IMR-90 (cell line): ENCODE measurements around the gene AKAP5. TPM values are rescaled to one million over a fixed set of nuclear protein-coding genes. Genes with fewer than 3 reads are reported as not detected.

Experiments
- ATAC-seq: fragments of 200-7000 bp; cut with Tn5 transposase; 2 replicates; pipeline ENCODE4 v1.9.1; 2020; ENCODE audit warnings: low read depth, mild to moderate bottlenecking, moderate library complexity
- BruUV-seq: library from RNA; stranded (reverse); fragments of 400-500 nt; replicated peaks from 2 replicates; lab custom pipeline; 2021; lab: Mats Ljungman, UMichigan
- CTCF ChIA-PET: fragments of 300-600 bp; formaldehyde crosslinking; extraction: SDS; loops from one replicate; lab custom pipeline; 2021; ENCODE audit warnings: antibody characterized with exemption; lab: Yijun Ruan, JAX
- POLR2A ChIA-PET: fragments of 300-600 bp; sonication (Branson Sonifier 250); formaldehyde crosslinking; loops from one replicate; lab custom pipeline; 2022; ENCODE audit warnings: antibody characterized with exemption; ENCODE audit not compliant: unreplicated experiment; lab: Charles Lee
- DNase-seq: peaks from one replicate; pipeline ENCODE4 v3.0.0; 2013
- H2AFZ ChIP-seq: replicated peaks from 2 replicates; pipeline ENCODE3; 2013; ENCODE audit warnings: low read length, mild to moderate bottlenecking; ENCODE audit not compliant: poor library complexity
- H2AK5ac ChIP-seq: 2 replicates; pipeline ENCODE4 v1.6.1; 2013; ENCODE audit warnings: low read depth, low read length, inconsistent platforms
- H2AK9ac ChIP-seq: replicated peaks from 2 replicates; pipeline ENCODE3; 2013; ENCODE audit warnings: mild to moderate bottlenecking, low read depth, low read length, moderate library complexity; ENCODE audit not compliant: poor library complexity
- H2BK120ac ChIP-seq: 2 replicates; pipeline ENCODE4 v1.6.1; 2013; ENCODE audit warnings: low read depth, low read length, inconsistent platforms
- H2BK15ac ChIP-seq: 3 replicates; pipeline ENCODE4 v1.6.1; 2013; ENCODE audit warnings: low read depth, low read length, inconsistent platforms
- H2BK20ac ChIP-seq: 2 replicates; pipeline ENCODE4 v1.6.1; 2013; ENCODE audit warnings: low read depth, mild to moderate bottlenecking, inconsistent platforms, low read length, moderate library complexity
- H2BK5ac ChIP-seq: 2 replicates; pipeline ENCODE4 v1.6.1; 2013; ENCODE audit warnings: mild to moderate bottlenecking, low read depth, low read length, inconsistent platforms; ENCODE audit not compliant: poor library complexity, severe bottlenecking
- H3K14ac ChIP-seq: replicated peaks from 2 replicates; pipeline ENCODE4 v1.6.1; 2013; ENCODE audit warnings: low read depth, low read length, inconsistent platforms
- H3K18ac ChIP-seq: 2 replicates; pipeline ENCODE4 v1.6.1; 2013; ENCODE audit warnings: low read depth, low read length, control low read depth
- H3K23ac ChIP-seq: 2 replicates; pipeline ENCODE4 v1.6.1; 2013; ENCODE audit warnings: low read depth, low read length, inconsistent platforms
- H3K27ac ChIP-seq: 2 replicates; pipeline ENCODE4 v1.5.1; 2013; ENCODE audit warnings: mild to moderate bottlenecking, control low read depth, low read length; ENCODE audit not compliant: insufficient read depth
- H3K27me3 ChIP-seq: 2 replicates; pipeline ENCODE4 v1.6.1; 2013; ENCODE audit warnings: low read length; ENCODE audit not compliant: control insufficient read depth, insufficient read depth
- H3K36me3 ChIP-seq: 2 replicates; pipeline ENCODE4 v1.6.1; 2013; ENCODE audit warnings: low read length, mixed read lengths; ENCODE audit not compliant: control insufficient read depth, insufficient read depth
- H3K4ac ChIP-seq: 2 replicates; pipeline ENCODE4 v1.6.1; 2013; ENCODE audit warnings: low read depth, low read length, inconsistent platforms
- H3K4me1 ChIP-seq: 2 replicates; pipeline ENCODE4 v1.6.1; 2013; ENCODE audit warnings: low read length, mixed read lengths; ENCODE audit not compliant: control insufficient read depth, insufficient read depth
- H3K4me2 ChIP-seq: 2 replicates; pipeline ENCODE4 v1.6.1; 2013; ENCODE audit warnings: low read depth, mild to moderate bottlenecking, control low read depth, low read length, moderate library complexity
- H3K4me3 ChIP-seq: 2 replicates; pipeline ENCODE4 v1.5.1; 2013; ENCODE audit warnings: low read depth, mild to moderate bottlenecking, control low read depth, low read length, moderate library complexity; ENCODE audit not compliant: insufficient read depth
- H3K56ac ChIP-seq: 2 replicates; pipeline ENCODE4 v1.6.1; 2013; ENCODE audit warnings: low read length, inconsistent platforms; ENCODE audit not compliant: insufficient read depth; ENCODE audit errors: extremely low read depth
- H3K79me1 ChIP-seq, 2 experiments: 2 replicates each; pipeline ENCODE4 v1.6.1; 2013; ENCODE audit warnings: low read length in 2 of 2, inconsistent platforms in 1 of 2, low read depth in 1 of 2
- H3K9ac ChIP-seq: 2 replicates; pipeline ENCODE4 v1.6.1; 2013; ENCODE audit warnings: low read depth, low read length, control low read depth
- H3K9me1 ChIP-seq: 2 replicates; pipeline ENCODE4 v1.6.1; 2013; ENCODE audit warnings: low read length, inconsistent platforms; ENCODE audit not compliant: insufficient read depth
- H3K9me3 ChIP-seq: 2 replicates; pipeline ENCODE4 v1.6.1; 2013; ENCODE audit warnings: low read length; ENCODE audit not compliant: control insufficient read depth, insufficient read depth
- H4K20me1 ChIP-seq: 2 replicates; pipeline ENCODE4 v1.6.1; 2013; ENCODE audit warnings: low read length, inconsistent platforms; ENCODE audit not compliant: insufficient read depth
- H4K5ac ChIP-seq: 2 replicates; pipeline ENCODE4 v1.6.1; 2013; ENCODE audit warnings: mild to moderate bottlenecking, low read depth, low read length, control low read depth
- H4K8ac ChIP-seq, 2 experiments: 2 replicates each; pipeline ENCODE4 v1.6.1; 2013; ENCODE audit warnings: low read depth in 2 of 2, low read length in 2 of 2, control low read depth in 1 of 2, inconsistent platforms in 1 of 2
- H4K91ac ChIP-seq: 2 replicates; pipeline ENCODE4 v1.6.1; 2013; ENCODE audit warnings: low read depth, low read length, inconsistent platforms; ENCODE audit not compliant: insufficient read depth
- FOS ChIP-seq: fragments of 150-350 bp; IDR thresholded peaks from 2 replicates; pipeline ENCODE4 v1.6.1; 2016; ENCODE audit warnings: low read depth, low read length
- MAZ ChIP-seq: IDR thresholded peaks from 2 replicates; pipeline ENCODE4 v1.6.1; 2012; ENCODE audit warnings: low read depth, mild to moderate bottlenecking, low read length, improper control_type of control experiment, moderate library complexity, borderline replicate concordance
- WGBS, 2 experiments: methylation state at CpG; one replicate each; pipeline versions ENCODE4 v1.1.5 to v1.1.7; 2013; ENCODE audit warnings: missing lambda C conversion rate in 2 of 2; ENCODE audit not compliant: insufficient read length in 1 of 2; ENCODE audit errors: extremely low coverage in 2 of 2; 5-methylcytosine and 5-hydroxymethylcytosine counted together
- dilution Hi-C: fragments of 300-500 bp; cut with HindIII; formaldehyde crosslinking; loops from one replicate; pipeline ENCODE4 v1.14.3; 2018; ENCODE audit warnings: low sequenced_read_pairs; ENCODE audit not compliant: unreplicated experiment
- in situ Hi-C: fragments of 300-500 bp; cut with MboI; formaldehyde crosslinking; loops from 3 replicates; pipeline ENCODE4 v1.14.3; 2019; ENCODE audit warnings: low sequenced_read_pairs, inconsistent platforms, mixed read lengths
- intact Hi-C: fragments of 100-400 bp; cut with micrococcal nuclease; formaldehyde crosslinking; loops from 2 replicates; pipeline ENCODE4 v1.10.0; 2022
- polyA plus RNA-seq, 3 experiments: library from polyadenylated mRNA; depleted of rRNA; stranded (reverse); fragments of >200 nt; gene quantifications; 2 replicates each; pipeline ENCODE4 v1.2.3, GENCODE V29; 2012; ENCODE audit warnings: low replicate concordance in 1 of 3
- total RNA-seq: library from RNA; depleted of rRNA; stranded (reverse); fragments of >200 nt; gene quantifications from 2 replicates; pipeline ENCODE4 v1.2.3, GENCODE V29; 2012

Gene AKAP5
- total and polyA plus RNA-seq, 2 of the 4 experiments (the other 2 are of a cell fraction): 0.21 to 0.72 TPM

DNA sequence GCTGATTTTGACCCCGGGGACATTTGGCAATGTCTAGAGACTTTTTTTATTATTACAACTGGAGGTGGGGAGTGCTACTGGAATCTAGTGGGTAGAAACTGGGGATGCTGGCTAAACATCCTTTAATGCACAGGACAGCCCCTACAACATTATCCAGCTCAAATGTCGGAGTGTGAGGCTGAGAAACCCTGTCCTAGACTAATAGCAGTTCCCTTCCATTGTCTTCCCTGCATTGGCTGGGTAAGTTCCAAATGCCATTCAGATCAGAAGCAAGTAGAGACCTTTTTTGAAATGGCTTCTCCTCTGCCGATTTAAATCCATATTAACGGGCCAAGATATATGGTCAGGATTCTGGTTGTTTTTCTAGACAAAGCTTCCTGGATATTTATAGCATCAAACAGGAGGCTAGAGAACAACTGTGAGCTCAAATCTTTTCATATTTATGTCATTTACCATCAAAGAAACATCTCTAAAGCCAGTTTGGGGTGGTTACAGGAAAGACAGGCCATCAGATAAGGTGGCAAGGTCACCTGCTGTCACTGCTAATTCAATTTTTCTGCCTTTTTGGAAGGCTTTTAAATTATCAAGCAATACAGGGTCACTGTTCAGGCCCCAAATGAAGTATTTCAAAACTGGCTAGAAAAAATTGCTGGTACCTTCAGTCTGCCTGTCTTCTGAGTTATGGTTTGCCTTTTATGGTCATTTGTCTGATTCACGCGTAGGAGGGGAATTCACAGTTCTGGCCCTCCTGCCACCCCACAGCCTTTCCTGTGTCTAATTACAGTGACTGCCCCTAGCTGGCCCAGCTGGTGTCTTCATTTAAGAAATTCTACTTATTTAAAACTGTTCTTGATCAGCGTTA lies 20.1 kb upstream of the AKAP5 start:
- peak; percentile 89 for ATAC-seq
- peaks cover 25% of the 10 kb centered on the region for H3K36me3 ChIP-seq
- H2AK9ac ChIP-seq: peak overlapping the region; percentile 88
- H3K18ac ChIP-seq: peak overlapping the region; percentile 94
- in situ Hi-C loops (no loop called here), intact Hi-C loops (no loop called here), dilution Hi-C loops (no loop called here)
- H3K79me1 ChIP-seq: peaks cover 0 to 12% of the 10 kb centered on the region in 2 experiments; a peak in 1 of 4 replicates
- H4K20me1 ChIP-seq: no peaks in the 10 kb centered on the region
- peaks cover 8% of the 10 kb centered on the region; the same call in 1 of the 2 replicates for H3K4me1 ChIP-seq
- H3K9me3 ChIP-seq: no peaks in the 10 kb centered on the region
- H4K91ac ChIP-seq: peak overlapping the region; percentile 96
- peak overlapping the region; percentile 95 for H4K8ac ChIP-seq
- peak overlapping the region; percentile 98 for H2BK15ac ChIP-seq
- ChIA-PET POLR2A (no interaction called here), CTCF (interaction anchor here (1.1 kb wide), 1 partner anchor 15 kb away, joined by 3 read pairs; no protein-coding TSS in a partner anchor)
- no peaks in the 10 kb centered on the region for H3K27me3 ChIP-seq
- peak overlapping the region; percentile 58 for H2AFZ ChIP-seq
- no CpG with 5 or more reads among the region's 7 CpGs for WGBS, 2 experiments
- peak overlapping the region; percentile 74 for H3K27ac ChIP-seq
- H3K4ac ChIP-seq: peak overlapping the region; percentile 92
- no TSS peak for BruUV-seq
- no peak overlapping the region for H3K4me2 ChIP-seq
- peak; percentile 77 for DNase-seq
- H4K5ac ChIP-seq: peak overlapping the region; percentile 92
- H3K14ac ChIP-seq: peak overlapping the region; percentile 96
- peak overlapping the region; percentile 75 for H3K9ac ChIP-seq
- H2BK20ac ChIP-seq: peak overlapping the region; percentile 91
- H3K56ac ChIP-seq: peak overlapping the region; percentile 84
- TF ChIP-seq FOS (0 out of 2 replicates have a peak, but pooled peaks have one; percentile 8), MAZ (no peak)
- peak overlapping the region; percentile 96 for H3K23ac ChIP-seq
- H2AK5ac ChIP-seq: peak overlapping the region; percentile 95
- H3K4me3 ChIP-seq: no peak overlapping the region
- H2BK5ac ChIP-seq: peak overlapping the region; percentile 99
- H2BK120ac ChIP-seq: peak overlapping the region; percentile 94
- peaks cover 12% of the 10 kb centered on the region for H3K9me1 ChIP-seq
